Panc1 (cell line): Measurements from ENCODE around the gene FAM81B.

Experiments
- POLR2AphosphoS5 ChIP-seq: IDR thresholded peaks from 2 replicates; pipeline ENCODE4 v1.6.1; 2012; ENCODE audit warnings: mild to moderate bottlenecking, low read depth, low read length, moderate library complexity
- SIN3A ChIP-seq: IDR thresholded peaks from 2 replicates; pipeline ENCODE4 v1.6.1; 2012; ENCODE audit warnings: low read depth, mild to moderate bottlenecking, low read length, moderate library complexity, borderline replicate concordance; ENCODE audit not compliant: insufficient read depth
- TCF7L2 ChIP-seq: IDR thresholded peaks from 2 replicates; pipeline ENCODE4 v1.6.1; 2011; ENCODE audit warnings: mild to moderate bottlenecking, low read depth, low read length, inconsistent platforms
- TF ChIP-seq, protein P1 (sequence below): fragments of 450-650 bp; IDR thresholded peaks from 2 replicates; pipeline ENCODE4 v1.5.1; 2017; ENCODE audit warnings: mild to moderate bottlenecking

DNA sequence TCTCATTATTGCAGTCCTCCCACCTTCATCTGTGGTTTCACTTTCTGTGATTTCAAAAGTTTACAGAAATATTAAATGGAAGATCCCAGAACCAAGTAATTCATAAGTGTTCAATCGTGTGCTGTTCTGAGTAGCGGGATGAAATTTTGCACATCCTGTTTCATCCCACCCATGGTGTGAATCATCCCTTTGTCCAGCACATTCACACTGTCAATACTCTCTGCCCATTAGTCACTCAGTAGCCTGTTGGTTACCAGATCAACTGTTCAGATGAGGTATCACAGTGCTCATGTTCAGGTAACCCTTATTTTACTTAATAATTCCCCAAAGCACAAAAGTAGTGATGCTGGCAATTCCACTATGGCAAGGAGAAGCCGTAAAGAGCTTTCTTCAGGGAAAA is 26.8 kb downstream of the FAM81B start:
- TF ChIP-seq, protein P1, sequence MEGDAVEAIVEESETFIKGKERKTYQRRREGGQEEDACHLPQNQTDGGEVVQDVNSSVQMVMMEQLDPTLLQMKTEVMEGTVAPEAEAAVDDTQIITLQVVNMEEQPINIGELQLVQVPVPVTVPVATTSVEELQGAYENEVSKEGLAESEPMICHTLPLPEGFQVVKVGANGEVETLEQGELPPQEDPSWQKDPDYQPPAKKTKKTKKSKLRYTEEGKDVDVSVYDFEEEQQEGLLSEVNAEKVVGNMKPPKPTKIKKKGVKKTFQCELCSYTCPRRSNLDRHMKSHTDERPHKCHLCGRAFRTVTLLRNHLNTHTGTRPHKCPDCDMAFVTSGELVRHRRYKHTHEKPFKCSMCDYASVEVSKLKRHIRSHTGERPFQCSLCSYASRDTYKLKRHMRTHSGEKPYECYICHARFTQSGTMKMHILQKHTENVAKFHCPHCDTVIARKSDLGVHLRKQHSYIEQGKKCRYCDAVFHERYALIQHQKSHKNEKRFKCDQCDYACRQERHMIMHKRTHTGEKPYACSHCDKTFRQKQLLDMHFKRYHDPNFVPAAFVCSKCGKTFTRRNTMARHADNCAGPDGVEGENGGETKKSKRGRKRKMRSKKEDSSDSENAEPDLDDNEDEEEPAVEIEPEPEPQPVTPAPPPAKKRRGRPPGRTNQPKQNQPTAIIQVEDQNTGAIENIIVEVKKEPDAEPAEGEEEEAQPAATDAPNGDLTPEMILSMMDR = no peak
- TF ChIP-seq TCF7L2 = no peak
- TF ChIP-seq SIN3A = no peak
- no peak for TF ChIP-seq POLR2AphosphoS5
